Hippocampal formation (tissue), 2 donors: ENCODE measurements around the gene TNNC2.
"Not testable (repeated sequence)": the region's sequence is repeated elsewhere in the genome, so short reads cannot be mapped to it uniquely, and the experiment has no call there.

Experiments used
- DNase-seq, 2 donors: peaks; one replicate each; lab custom pipeline; 2025; lab: John Stamatoyannopoulos, UW

TNNC2 gene

GRCh38 chr20:45827030-45827652, at the start of gene TNNC2:
TNNC2 (minus strand) TSS chr20:45827312; CDS start chr20:45827248, 64 bp downstream.
- no peak for DNase-seq

- no peak for DNase-seq
Observed at GRCh38 chr20:45874576-45874975, 47.5 kb upstream of the TNNC2 start.

GRCh38 chr20:45874104-45874481, 47.0 kb upstream of the TNNC2 start:
- DNase-seq, result not testable (repeated sequence)

- no peak for DNase-seq
Observed at GRCh38 chr20:45873409-45874103, 46.4 kb upstream of the TNNC2 start.

- DNase-seq, result no peak
Observed at GRCh38 chr20:45872626-45873025, 45.5 kb upstream of the TNNC2 start.

GRCh38 chr20:45867819-45868176, 40.7 kb upstream of the TNNC2 start:
- DNase-seq, result no peak

- no peak for DNase-seq
Observed at GRCh38 chr20:45867136-45867818, 40.2 kb upstream of the TNNC2 start.

GRCh38 chr20:45866454-45866853, 39.3 kb upstream of the TNNC2 start:
- DNase-seq, result no peak

- DNase-seq, result no peak
Observed at GRCh38 chr20:45863543-45864470, 36.7 kb upstream of the TNNC2 start.

GRCh38 chr20:45861221-45862075, 34.3 kb upstream of the TNNC2 start:
- DNase-seq, result no peak

- no peak for DNase-seq
Observed at GRCh38 chr20:45860560-45861220, 33.6 kb upstream of the TNNC2 start.

- DNase-seq, result no peak
Observed at GRCh38 chr20:45859916-45860315, 32.8 kb upstream of the TNNC2 start.

- DNase-seq, result peak in 1 of 2 donors; percentile 47
Observed at GRCh38 chr20:45857882-45858216, 30.7 kb upstream of the TNNC2 start.

- DNase-seq, result peak; percentile 94 to 98
Observed at GRCh38 chr20:45857114-45857881, 30.2 kb upstream of the TNNC2 start, which contains the start of the genes ACOT8 and ZSWIM3. ACOT8 (minus strand) TSS chr20:45857392; CDS start chr20:45857315, 77 bp downstream. ZSWIM3 (plus strand) TSS chr20:45857614; CDS start chr20:45857826, 212 bp downstream.

- no peak for DNase-seq
Observed at GRCh38 chr20:45853484-45853883, 26.4 kb upstream of the TNNC2 start.

GRCh38 chr20:45852326-45852725, 25.2 kb upstream of the TNNC2 start:
- DNase-seq, result no peak

GRCh38 chr20:45851501-45851900, 24.4 kb upstream of the TNNC2 start:
- DNase-seq, result no peak

- DNase-seq, result no peak
Observed at GRCh38 chr20:45850926-45851325, 23.8 kb upstream of the TNNC2 start.

GRCh38 chr20:45850238-45850637, 23.1 kb upstream of the TNNC2 start:
- DNase-seq, result no peak
